ENCODE data around the gene CTRB1.
"Not testable (repeated sequence)": the region's sequence is repeated elsewhere in the genome, so short reads cannot be mapped to it uniquely, and the experiment has no call there.

CTRB1 gene

GRCh38 chr16:75272629-75273028 is 53.8 kb downstream of the CTRB1 start:
- DNase-seq (ENCODE audit: low spot score), result not testable (repeated sequence)

- peak; percentile 71 for DNase-seq (ENCODE audit: low spot score)
Measured at GRCh38 chr16:75273054-75273925, 54.5 kb downstream of the CTRB1 start.

Data from kidney tubule cell (primary cell).